Erythroblast (primary cell): ENCODE measurements around the gene EPHB1.

Experiments used
- DNase-seq, 2 experiments: peaks; one replicate each; lab custom pipeline; 2025; lab: John Stamatoyannopoulos, UW
- GATA1 ChIP-seq: IDR thresholded peaks from 2 replicates; pipeline ENCODE4 v1.6.1; 2011; ENCODE audit warnings: low read depth, mild to moderate bottlenecking, control low read depth, low read length, moderate library complexity
- POLR2A ChIP-seq: IDR thresholded peaks from 2 replicates; pipeline ENCODE4 v1.6.1; 2011; ENCODE audit warnings: mild to moderate bottlenecking, low read length

EPHB1 gene

DNA sequence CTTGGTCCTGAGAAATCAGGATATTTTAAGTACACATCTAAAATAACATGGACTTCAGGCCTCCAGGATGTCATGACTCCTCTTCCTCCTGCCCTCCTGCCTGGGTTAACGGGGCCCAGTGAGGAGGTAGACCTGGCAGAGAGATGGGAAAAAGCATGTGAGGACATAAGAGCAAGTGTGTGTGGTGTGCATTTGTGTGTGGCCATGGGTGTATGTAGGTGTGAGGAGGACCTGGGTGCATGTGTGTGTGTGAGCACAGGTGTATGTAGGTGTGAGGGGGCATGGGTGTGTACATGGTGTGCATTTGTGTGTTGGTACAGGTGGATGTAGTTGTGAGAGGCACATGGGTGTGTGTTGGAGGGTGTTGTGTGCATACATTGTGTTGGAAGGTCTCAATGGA lies 105.4 kb downstream of the EPHB1 start:
- DNase-seq: no peak
- no peak for TF ChIP-seq POLR2A
- no peak for TF ChIP-seq GATA1

DNA sequence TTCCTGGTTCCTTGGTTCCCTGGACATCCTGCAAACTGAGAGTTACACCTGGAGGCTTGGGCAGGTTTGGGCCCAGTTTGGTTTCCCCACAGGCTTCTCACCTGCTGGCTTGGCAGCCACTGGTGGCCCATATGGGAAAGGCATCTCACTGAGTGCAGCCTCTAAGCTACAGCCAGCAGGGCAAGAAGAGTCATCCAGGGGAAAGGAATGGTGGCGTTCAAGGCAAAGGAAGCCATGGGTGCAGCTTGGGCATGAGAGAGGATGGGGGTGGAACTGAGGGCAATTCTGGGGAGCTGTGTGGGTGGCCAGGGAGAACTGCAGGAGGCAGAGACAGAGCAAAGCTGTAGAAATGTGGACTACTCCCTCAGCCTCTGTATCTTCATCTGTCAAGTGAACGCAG lies 106.4 kb downstream of the EPHB1 start:
- TF ChIP-seq GATA1 (no peak), POLR2A (no peak)
- DNase-seq: no peak

DNA sequence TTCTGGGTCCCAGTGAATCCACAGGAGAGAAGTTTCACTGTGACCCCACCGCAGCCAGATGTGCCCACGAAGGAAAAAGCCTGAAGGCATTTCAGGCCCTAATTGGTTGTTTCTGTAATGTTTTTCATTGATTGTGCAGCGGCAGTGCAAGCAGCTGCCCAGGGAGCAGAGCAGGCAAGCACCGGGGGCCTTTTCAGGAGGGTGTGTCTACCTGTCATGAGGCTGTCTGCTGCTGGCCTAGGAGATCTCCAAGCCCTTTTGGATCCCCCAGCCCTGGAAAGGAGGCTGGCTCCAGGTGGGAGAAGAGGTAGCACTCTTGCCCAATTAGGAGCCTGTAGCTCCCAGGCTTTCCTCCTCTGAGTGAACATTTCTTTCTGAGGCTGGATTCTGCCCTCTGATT lies 108.8 kb downstream of the EPHB1 start:
- no peak for DNase-seq
- TF ChIP-seq GATA1: no peak
- no peak for TF ChIP-seq POLR2A

DNA sequence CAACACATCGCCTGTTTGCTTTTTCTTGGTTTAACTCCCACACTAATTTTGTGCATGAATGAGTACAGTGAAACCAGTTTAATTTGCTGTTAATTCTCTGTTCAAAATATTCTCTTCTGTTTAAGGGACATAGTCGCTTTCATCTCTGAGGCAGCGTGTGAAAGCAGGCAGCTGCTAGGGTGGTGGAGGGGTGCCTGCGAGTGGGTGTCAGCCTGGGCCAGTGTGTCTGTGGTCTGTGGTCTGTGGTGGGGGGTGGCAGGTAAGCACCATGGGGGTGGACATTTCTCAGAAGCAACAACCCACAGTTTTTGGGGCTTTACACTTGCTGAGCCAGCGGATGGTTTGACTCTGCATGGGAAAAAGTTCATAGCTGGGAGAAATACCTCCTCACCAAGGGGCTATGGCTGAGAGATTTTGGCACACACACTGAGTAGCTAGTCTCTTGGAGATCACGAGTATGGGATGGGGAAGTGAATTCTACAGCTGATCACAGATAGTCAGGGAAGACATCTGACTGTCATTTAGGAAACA lies 109.2 kb downstream of the EPHB1 start:
- no peak for DNase-seq
- TF ChIP-seq POLR2A (no peak), GATA1 (no peak)

DNA sequence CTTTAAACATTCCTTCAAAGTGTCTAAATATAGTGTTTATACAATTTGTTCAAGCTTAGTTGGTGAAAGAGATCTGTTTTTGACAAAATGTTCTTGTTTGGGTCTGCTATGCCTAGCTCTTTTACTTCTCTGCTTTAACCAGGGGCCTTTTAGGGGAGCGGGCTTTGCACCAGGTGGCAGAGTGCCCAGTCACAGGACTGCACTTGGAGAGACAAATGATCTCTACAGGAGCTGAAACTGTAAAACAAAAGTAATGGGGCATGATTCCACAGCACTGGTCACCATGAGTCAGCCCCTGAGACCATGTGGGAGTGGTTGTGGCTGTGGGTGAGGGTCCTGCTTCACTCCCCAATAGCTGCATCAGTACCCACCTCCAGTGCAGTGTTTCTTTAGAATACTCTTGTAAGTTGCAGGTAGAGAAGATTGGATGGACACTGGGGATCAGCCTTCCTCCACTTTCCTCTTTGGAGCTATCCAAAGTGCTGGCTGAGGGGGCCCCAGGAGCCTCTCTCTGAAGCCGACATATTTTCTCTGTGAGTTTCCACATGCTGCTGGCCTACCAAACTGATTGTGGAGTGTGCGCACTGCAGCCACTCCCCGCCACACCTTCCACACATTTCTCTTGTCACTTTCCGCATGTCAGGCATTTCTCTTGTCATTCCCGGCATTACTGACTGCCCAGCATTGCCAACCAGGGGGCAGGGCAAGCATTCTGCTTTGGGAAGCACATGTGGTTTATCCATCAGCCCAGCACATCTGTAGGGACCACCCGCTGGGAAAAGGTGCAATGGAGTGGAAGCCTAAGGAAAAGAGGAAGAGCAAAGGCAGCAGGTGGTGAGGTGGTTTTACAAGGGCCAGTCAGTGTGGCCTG lies 110.0 kb downstream of the EPHB1 start:
- no peak for DNase-seq
- no peak for TF ChIP-seq POLR2A
- TF ChIP-seq GATA1: no peak

DNA sequence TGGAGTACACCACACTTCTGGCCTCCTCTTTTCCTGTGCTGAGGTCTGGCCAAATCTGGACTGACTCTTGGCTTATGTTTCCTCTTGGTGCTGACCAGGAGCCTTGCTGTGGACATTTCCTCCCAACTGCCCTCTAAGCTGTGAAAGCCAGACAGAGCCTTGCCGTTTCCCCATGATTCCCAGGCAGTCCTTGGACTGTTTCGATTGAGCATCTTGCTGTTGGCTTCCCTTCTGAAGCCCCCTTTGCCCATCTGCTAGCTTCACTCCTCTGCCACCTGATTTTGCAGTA lies 110.5 kb downstream of the EPHB1 start:
- DNase-seq: no peak
- TF ChIP-seq POLR2A (no peak), GATA1 (no peak)

DNA sequence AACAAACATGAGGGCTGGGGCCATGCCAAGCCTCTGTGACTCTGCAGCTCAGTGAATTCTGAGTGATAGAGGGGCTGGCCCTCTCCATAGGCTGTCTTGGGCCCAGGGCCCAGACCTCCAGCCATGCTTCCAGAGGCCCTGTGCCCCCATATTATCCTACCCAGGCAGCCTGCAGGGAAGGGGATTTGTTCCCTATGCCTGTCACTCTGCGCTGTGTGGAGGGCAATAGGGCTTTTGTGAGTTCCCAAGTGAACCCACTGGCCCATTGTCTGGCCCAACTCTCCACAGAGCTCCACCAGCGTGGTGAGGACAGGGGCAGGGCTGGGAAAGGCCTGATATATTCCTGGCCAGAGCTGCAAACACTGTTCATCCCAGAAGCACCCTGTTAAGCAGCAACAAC lies 113.2 kb downstream of the EPHB1 start:
- no peak for DNase-seq

DNA sequence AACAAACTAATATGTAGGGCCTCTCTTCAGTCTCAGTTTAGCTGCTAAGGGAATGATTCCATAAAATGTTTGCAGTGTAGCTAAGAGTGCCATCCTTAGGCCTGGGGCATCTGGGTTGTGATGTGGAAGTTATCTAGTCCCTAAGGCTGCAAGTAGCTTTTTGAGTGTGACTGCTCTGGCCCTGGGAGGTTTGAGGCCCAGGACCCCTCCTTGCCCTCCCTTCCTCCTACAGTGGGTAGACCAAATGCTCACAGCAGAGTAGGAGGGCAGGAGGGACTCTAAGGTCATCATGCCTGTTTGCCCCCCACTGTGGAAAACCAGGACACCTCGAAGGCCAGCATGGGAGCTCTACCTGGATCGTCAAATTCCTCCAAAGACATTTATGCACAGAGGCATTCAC lies 115.0 kb downstream of the EPHB1 start:
- no peak for TF ChIP-seq POLR2A
- TF ChIP-seq GATA1: no peak
- no peak for DNase-seq

More for the DNA sequence above, 113.2 kb downstream of the EPHB1 start:
- no peak for TF ChIP-seq GATA1
- no peak for TF ChIP-seq POLR2A

DNA sequence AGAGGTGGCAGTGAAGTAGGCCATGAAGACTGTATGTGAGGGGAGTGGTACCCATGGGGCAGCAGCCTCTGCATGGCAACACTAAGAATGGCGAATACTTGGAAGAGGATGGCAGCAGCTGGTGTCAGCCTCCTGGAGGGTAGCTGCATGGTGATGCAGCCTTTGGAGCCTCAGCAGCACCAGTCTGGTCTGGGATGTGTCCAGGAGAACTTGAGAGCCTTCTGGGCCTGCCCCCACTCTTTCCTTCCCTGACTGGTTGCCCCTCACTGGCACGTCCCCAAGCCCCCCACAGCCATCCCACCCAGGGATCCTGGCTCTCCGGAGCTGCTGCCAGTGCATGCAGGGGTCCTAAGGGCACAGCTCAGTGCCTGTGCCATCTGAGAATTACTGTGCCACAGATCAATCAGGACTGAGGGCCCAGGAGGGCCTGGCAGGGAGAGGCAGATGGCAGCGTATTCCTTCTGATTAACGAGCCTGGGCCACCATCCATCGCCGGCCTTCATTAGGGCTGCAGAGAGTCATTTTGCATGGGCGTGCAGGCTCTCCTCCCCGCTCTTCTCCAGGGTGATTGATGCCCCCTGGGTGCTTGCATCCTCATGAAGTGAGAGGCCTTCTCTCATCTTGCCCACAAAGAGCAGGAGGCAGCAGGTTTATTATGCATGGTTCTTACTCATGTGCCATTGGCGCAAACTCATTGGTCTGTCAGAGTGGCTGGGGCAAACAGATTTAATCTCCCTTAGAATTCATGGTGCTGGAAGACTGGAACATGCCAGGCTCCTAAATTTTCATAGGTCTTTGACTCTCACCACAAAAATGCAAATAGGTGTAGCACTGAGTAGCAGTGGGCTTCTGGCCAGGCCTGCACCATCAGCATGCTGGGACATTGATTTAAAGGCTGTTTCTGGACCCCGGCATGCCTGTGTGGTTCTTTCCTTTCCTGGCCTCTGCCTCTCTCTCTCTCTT lies 116.8 kb downstream of the EPHB1 start:
- DNase-seq: no peak
- TF ChIP-seq GATA1: no peak
- TF ChIP-seq POLR2A: no peak

DNA sequence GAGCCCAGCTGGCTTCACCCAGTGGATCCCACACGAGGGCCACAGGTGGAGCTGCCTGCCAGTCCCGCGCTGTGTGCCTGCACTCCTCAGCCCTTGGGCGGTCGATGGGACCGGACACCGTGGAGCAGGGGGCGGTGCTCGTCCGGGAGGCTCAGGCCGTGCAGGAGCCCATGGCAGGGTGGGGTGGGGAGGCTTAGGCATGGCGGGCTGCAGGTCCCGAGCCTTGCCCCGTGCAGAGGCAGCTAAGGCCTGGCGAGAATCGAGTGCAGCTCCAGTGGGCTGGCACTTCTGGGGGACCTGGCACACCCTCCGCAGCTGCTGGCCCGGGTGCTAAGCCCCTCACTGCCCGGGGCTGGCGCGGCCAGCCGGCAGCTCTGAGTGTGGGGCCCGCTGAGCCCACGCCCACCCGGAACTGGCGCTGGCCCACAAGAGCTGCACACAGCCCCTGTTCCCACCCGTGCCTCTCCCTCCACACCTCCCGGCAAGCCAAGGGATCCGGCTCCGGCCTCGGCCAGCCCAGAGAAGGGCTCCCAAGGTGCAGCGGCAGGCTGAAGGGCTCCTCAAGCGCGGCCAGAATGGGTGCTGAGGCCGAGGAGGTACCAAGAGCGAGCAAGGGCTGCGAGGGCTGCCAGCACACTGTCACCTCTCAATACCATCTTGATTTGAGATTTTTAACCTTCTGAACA lies 121.4 kb downstream of the EPHB1 start:
- TF ChIP-seq GATA1 (no peak), POLR2A (no peak)
- no peak for DNase-seq

DNA sequence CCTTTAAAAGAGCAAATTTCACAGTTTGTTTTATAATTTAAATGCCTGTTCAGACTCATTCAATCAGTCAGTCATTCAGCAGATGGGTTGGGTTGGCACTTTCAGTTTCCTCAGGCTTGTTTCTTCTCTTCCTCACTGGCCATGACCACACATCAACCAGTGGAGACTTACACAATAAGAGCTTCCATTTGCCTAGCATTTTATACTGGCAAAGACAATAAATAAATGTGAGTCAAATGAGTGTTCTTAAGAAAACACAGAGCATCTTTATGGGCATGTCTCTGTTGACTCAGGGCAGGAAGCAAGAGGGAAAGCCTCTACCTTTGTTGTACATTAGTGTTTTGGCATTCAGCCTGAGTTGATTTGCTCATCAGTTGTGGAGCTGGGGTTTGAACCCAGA lies 122.6 kb downstream of the EPHB1 start:
- TF ChIP-seq POLR2A (no peak), GATA1 (no peak)
- DNase-seq: no peak

DNA sequence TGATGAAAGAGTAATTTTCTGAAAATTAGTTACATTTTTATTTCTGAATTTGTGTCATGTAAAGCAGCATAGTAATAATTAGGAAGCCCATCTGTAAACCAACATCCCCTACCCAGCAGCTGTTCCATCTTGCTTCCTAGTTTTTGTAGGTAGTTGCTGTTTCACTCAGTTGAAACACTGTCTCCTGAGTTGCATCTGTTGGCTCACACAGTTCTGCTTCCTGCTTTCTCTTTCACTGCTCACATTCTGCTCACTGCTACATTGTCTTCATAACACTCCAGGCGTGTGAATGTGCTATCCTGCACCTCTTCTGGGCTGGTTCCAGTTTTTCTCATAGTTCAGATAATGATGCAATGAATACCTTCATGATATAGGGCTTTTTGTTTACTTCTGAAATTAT lies 123.4 kb downstream of the EPHB1 start:
- DNase-seq: no peak
- TF ChIP-seq POLR2A (no peak), GATA1 (no peak)

DNA sequence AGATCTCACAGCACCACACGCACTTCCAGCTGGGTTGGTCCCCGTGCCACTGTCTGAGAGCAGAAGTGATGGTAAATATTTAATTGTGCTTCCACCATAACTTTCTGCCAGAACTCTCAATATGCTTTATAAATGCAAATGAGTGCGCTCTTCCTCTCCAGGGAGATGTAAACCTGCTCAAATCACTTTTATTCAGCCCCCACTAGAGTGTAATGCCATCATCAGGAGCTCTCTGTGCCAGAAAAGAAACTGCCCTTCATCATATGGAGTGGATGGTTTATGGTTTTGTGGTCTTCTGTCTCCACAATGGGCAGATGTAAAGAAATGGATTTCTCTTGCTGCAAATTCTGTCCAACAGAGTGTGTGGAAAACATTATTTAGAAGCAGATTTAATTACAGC lies 127.0 kb downstream of the EPHB1 start:
- no peak for DNase-seq
- TF ChIP-seq POLR2A: no peak
- no peak for TF ChIP-seq GATA1

DNA sequence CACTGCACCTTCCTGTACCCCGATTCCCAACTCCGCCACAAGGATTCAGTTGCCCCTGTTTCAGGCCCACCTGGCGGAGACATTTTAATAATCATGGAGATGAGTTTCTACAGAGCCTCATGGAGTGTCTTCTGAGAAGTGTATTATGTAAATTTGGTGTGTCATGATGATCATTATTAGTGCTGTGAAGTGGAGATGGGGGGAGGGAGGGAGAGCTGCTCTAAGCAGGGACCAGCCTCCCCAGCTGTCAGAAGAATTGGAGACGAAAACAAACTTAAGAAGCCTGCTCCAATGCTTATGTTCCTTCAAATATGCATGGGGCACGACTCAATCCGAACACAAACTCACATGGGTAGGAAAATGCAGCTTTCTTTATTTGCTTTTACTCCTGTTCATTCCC lies 127.8 kb downstream of the EPHB1 start:
- DNase-seq: no peak
- TF ChIP-seq GATA1 (no peak), POLR2A (no peak)
